HG03521 (cell line): Measurements from ENCODE around the gene FCN3.

Source experiments
- ATAC-seq: cut with Tn5 transposase; IDR thresholded peaks from one replicate; pipeline ENCODE4 v1.9.1; 2021; ENCODE audit warnings: mild to moderate bottlenecking, moderate library complexity; ENCODE audit not compliant: unreplicated experiment

FCN3 gene

GRCh38 chr1:27345272-27345671 lies 29.4 kb downstream of the FCN3 start:
- no peak for ATAC-seq

- no peak for ATAC-seq
These were observed 31.0 kb downstream of the FCN3 start for GRCh38 chr1:27343639-27344025.

GRCh38 chr1:27342778-27343638 lies 31.6 kb downstream of the FCN3 start:
- ATAC-seq: no peak

- no peak for ATAC-seq
These were observed 32.2 kb downstream of the FCN3 start for GRCh38 chr1:27342391-27342777.

GRCh38 chr1:27341525-27342252 lies 32.9 kb downstream of the FCN3 start, which contains the start of gene SYTL1:
Gene SYTL1 (plus strand): TSS chr1:27342022. CDS start chr1:27345335, 3,313 bp downstream.
- ATAC-seq: no peak

- ATAC-seq: no peak
These were observed 35.4 kb downstream of the FCN3 start for GRCh38 chr1:27339213-27339612.

GRCh38 chr1:27338751-27339150 lies 35.9 kb downstream of the FCN3 start:
- ATAC-seq: no peak

- no peak for ATAC-seq
These were observed 37.9 kb downstream of the FCN3 start for GRCh38 chr1:27336756-27337155.

GRCh38 chr1:27335506-27336422 lies 38.9 kb downstream of the FCN3 start:
- no peak for ATAC-seq

- no peak for ATAC-seq
These were observed 40.8 kb downstream of the FCN3 start for GRCh38 chr1:27333717-27334279.

GRCh38 chr1:27332536-27333281 lies 41.9 kb downstream of the FCN3 start:
- no peak for ATAC-seq

GRCh38 chr1:27331922-27332321 lies 42.7 kb downstream of the FCN3 start:
- ATAC-seq: no peak

- ATAC-seq: no peak
These were observed 43.2 kb downstream of the FCN3 start for GRCh38 chr1:27331426-27331825.

- ATAC-seq: no peak
These were observed 43.8 kb downstream of the FCN3 start for GRCh38 chr1:27330786-27331185.

- ATAC-seq: no peak
These were observed 46.7 kb downstream of the FCN3 start for GRCh38 chr1:27327964-27328363.

- no peak for ATAC-seq
These were observed 49.3 kb downstream of the FCN3 start for GRCh38 chr1:27325286-27325685.

GRCh38 chr1:27322569-27323240 lies 51.9 kb downstream of the FCN3 start:
- no peak for ATAC-seq

GRCh38 chr1:27321813-27322568 lies 52.6 kb downstream of the FCN3 start, which contains the start of gene TMEM222:
Gene TMEM222 (plus strand): TSS chr1:27322163. CDS start chr1:27322198, 35 bp downstream.
- ATAC-seq: peak; percentile 96
